Measurements from ENCODE around the gene CMTM5.
"Not testable (repeated sequence)": the region's sequence is repeated elsewhere in the genome, so short reads cannot be mapped to it uniquely, and the experiment has no call there.

The CMTM5 gene

DNA sequence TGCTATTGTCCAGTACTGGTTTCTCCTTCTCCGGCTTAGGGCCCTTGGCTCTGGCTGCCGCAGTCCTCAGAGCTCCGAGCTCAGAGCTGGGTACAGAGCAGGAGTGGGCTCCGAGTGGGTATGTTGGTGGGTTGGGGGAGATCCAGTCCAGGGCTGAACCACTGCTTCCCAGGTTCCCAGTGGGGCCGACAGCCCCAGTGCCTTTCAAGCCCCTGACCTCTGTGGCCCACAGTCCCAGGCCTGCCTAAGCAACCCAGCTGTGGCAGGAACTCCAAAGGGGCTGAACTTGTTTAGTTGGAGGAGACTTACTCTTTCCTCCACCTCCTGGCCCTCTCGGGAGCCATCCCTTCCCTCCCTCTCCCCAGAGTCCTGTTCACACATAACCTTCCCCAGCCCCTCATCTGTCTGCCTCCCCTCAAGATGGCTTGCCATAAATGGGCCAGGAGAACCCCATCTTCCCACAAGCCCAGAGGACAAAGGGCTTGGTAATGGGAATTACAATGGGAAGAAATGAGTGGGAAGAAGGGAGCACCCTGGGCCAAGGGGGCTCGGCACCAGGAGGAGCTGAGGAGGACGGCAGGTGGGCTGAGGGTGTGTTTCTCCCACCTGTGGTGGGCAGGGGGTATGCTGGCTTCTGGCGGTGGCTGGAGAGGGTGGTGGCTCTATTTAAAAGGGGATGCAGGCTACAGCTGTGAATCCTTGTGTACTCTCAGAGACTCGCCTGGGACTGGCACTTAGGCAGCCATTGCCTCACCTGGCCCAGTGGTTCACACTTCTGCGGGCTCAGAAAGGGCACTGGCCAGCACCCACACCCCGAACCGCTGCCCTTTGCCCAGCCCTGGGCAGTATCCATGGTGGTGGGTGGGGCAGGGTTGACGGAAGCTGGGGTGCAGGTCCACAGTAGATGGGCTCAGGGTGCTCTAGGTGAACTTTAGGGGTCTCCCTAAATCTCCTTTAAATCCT is 35.0 kb downstream of the CMTM5 start:
- DNase-seq, result no peak
- Mint-ChIP-seq H3K9me3 (no peaks in the 10 kb centered on the region), H3K27me3 (peaks cover 52 to 66% of the 10 kb centered on the region in 2 donors), H3K4me3 (no peak overlapping the region), H3K4me1 (ENCODE audit: low read depth in 2 of 2) (no peaks in the 10 kb centered on the region), H3K27ac (no peak overlapping the region), H3K36me3 (ENCODE audit: insufficient read depth) (no peaks in the 10 kb centered on the region)
- no peak for ATAC-seq (replicated peaks)

DNA sequence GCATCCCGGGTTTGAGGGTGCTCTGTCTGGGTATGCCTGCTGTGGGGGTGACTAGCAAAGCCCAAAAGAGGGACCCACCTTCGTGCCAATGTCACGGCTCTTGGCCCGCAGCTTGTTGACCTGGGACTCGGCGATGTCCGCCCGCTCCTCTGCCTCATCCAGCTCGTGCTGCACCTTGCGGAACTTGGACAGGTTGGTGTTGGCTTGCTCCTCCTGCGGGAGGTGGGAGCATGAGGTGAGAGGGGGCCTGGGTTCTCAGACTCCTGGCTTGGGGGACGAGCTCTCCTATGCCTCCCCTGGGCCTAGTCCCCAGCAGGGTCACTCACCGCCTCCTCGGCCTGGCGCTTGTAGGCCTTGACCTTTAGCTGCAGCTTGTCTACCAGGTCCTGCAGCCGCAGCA is 36.8 kb downstream of the CMTM5 start:
- Mint-ChIP-seq H3K36me3 (ENCODE audit: insufficient read depth) (no peaks in the 10 kb centered on the region), H3K4me3 (no peak overlapping the region), H3K27ac (no peak overlapping the region), H3K9me3 (no peaks in the 10 kb centered on the region), H3K27me3 (peaks cover 46 to 66% of the 10 kb centered on the region in 2 donors), H3K4me1 (ENCODE audit: low read depth in 2 of 2) (no peaks in the 10 kb centered on the region)
- ATAC-seq (replicated peaks) (no peak), DNase-seq (no peak)

DNA sequence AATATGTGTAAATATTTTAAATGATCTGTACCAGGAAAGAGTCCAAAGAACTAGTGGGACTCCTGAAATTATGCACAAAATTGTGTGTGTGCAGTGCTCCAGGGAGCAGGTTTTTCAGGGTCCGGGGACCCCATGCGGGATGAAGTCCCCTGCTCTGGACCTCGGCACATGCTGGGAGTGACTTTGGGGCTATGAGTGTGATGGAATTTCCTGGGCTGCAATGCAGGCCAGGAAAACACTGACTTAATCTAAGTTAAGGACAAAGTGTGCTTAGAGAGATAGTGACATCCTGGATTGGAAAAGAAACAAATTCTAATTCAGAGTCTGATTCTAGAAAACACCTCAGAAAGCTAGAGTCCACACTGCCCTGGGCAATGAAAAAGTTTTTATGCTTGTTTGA is 37.4 kb downstream of the CMTM5 start:
- DNase-seq (no peak), ATAC-seq (replicated peaks) (no peak)
- peaks cover 45 to 66% of the 10 kb centered on the region in 2 donors for H3K27me3 Mint-ChIP-seq
- no peaks in the 10 kb centered on the region for H3K4me1 Mint-ChIP-seq (ENCODE audit: low read depth in 2 of 2)
- H3K4me3 Mint-ChIP-seq, result no peak overlapping the region
- H3K36me3 Mint-ChIP-seq (ENCODE audit: insufficient read depth), result no peaks in the 10 kb centered on the region
- no peaks in the 10 kb centered on the region for H3K9me3 Mint-ChIP-seq
- no peak overlapping the region for H3K27ac Mint-ChIP-seq

- H3K4me1 Mint-ChIP-seq (ENCODE audit: low read depth in 2 of 2), result no peaks in the 10 kb centered on the region
- DNase-seq (no peak), ATAC-seq (replicated peaks) (no peak)
- H3K27me3 Mint-ChIP-seq, result peaks cover 49 to 70% of the 10 kb centered on the region in 2 donors
- no peak overlapping the region for H3K4me3 Mint-ChIP-seq
- H3K27ac Mint-ChIP-seq, result no peak overlapping the region
- H3K36me3 Mint-ChIP-seq (ENCODE audit: insufficient read depth), result no peaks in the 10 kb centered on the region
- H3K9me3 Mint-ChIP-seq, result no peaks in the 10 kb centered on the region
Measured at GRCh38 chr14:23414906-23415820, 38.3 kb downstream of the CMTM5 start.

- ATAC-seq (replicated peaks), result no peak
- no peak overlapping the region for H3K4me3 Mint-ChIP-seq
- H3K27ac Mint-ChIP-seq, result no peak overlapping the region
- peaks cover 40 to 66% of the 10 kb centered on the region in 2 donors for H3K27me3 Mint-ChIP-seq
- no peaks in the 10 kb centered on the region for H3K4me1 Mint-ChIP-seq (ENCODE audit: low read depth in 2 of 2)
- DNase-seq, result no peak
- H3K9me3 Mint-ChIP-seq, result no peaks in the 10 kb centered on the region
- no peaks in the 10 kb centered on the region for H3K36me3 Mint-ChIP-seq (ENCODE audit: insufficient read depth)
Measured at GRCh38 chr14:23415821-23416778, 39.3 kb downstream of the CMTM5 start.

- Mint-ChIP-seq H3K27ac (no peak overlapping the region), H3K4me3 (no peak overlapping the region), H3K9me3 (no peaks in the 10 kb centered on the region)
Measured at GRCh38 chr14:23416801-23417200, 40.0 kb downstream of the CMTM5 start.

DNA sequence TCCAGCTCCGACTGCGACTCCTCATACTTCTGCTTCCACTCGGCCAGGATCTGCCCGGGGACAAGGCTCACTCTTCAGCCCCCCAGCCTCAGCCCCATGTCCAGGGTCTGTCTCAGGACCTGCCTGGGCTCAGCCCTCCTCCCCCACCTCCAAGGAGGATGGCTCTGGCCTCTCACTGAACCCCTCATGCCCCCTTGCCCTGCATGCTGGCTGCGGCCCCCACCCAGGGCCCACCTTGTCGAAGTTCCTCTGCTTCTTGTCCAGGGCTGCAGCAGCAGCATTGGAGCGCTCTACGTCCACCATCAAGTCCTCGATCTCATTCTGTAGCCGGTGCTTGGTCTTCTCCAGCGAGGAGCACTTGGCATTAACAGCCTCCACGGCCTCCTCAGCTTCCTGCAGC is 40.4 kb downstream of the CMTM5 start:
- H3K9me3 Mint-ChIP-seq, result not testable (repeated sequence)

More at GRCh38 chr14:23416801-23417200, 40.0 kb downstream of the CMTM5 start:
- peaks cover 38 to 59% of the 10 kb centered on the region in 2 donors for H3K27me3 Mint-ChIP-seq
- H3K36me3 Mint-ChIP-seq (ENCODE audit: insufficient read depth), result no peaks in the 10 kb centered on the region
- no peaks in the 10 kb centered on the region for H3K4me1 Mint-ChIP-seq (ENCODE audit: low read depth in 2 of 2)
- DNase-seq, result no peak
- no peak for ATAC-seq (replicated peaks)

DNA sequence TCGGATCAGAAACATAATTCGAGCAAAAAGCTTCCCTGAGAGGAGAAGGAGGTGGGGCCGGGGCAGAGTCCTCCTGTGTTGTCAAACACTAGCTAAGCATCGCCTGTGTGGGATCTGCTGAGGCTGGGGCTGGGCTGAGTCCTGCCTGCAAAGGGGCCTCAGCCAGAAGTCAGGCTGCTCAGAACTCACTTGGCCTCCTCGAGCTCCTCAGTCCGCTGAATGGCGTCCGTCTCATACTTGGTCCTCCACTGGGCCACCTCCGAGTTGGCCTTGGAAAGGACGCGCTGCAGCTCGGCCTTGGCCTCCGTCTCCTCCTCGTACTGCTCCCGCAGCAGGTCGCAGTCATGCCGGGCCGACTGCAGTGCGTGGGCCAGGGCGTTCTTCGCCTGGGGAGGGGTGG is 41.2 kb downstream of the CMTM5 start:
- DNase-seq (no peak), ATAC-seq (replicated peaks) (no peak)
- H3K4me3 Mint-ChIP-seq, result no peak overlapping the region
- no peak overlapping the region for H3K27ac Mint-ChIP-seq
- H3K27me3 Mint-ChIP-seq, result peaks cover 30 to 54% of the 10 kb centered on the region in 2 donors
- H3K36me3 Mint-ChIP-seq (ENCODE audit: insufficient read depth), result no peaks in the 10 kb centered on the region
- H3K9me3 Mint-ChIP-seq, result no peaks in the 10 kb centered on the region
- no peaks in the 10 kb centered on the region for H3K4me1 Mint-ChIP-seq (ENCODE audit: low read depth in 2 of 2)

More for the DNA sequence above, 40.4 kb downstream of the CMTM5 start:
- H3K4me1 Mint-ChIP-seq (ENCODE audit: low read depth in 2 of 2); ATAC-seq (replicated peaks); DNase-seq; H3K36me3 Mint-ChIP-seq (ENCODE audit: insufficient read depth); H3K27ac Mint-ChIP-seq; H3K4me3 Mint-ChIP-seq: not testable (repeated sequence)
- H3K27me3 Mint-ChIP-seq, result peaks cover 35 to 54% of the 10 kb centered on the region in 2 donors

DNA sequence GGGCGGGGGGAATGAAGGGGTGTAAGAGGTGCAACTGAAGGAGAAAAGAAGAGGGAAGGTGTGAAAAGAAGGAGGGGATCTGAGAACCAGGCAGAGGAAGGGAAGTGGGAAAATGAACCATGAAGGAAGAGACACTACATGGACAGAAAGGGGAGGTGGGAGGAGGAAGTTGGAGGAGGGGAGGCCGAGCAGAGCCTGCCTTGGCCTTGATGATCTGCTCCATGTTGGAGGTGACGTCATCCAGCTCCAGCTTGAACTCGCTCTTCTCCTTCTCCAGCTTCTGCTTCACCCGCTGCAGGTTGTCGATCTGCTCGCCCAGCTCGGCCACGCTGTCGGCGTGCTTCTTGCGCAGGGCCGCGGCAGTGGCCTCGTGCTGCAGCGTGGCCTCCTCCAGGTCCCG is 42.8 kb downstream of the CMTM5 start:
- not testable (repeated sequence) for H3K4me1 Mint-ChIP-seq (ENCODE audit: low read depth in 2 of 2); H3K9me3 Mint-ChIP-seq; ATAC-seq (replicated peaks); H3K36me3 Mint-ChIP-seq (ENCODE audit: insufficient read depth); H3K27ac Mint-ChIP-seq; H3K4me3 Mint-ChIP-seq; DNase-seq
- H3K27me3 Mint-ChIP-seq, result peaks cover 33 to 63% of the 10 kb centered on the region in 2 donors

GRCh38 chr14:23421594-23421993 is 44.7 kb downstream of the CMTM5 start:
- H3K36me3 Mint-ChIP-seq (ENCODE audit: insufficient read depth), result no peaks in the 10 kb centered on the region
- ATAC-seq (replicated peaks) (no peak), DNase-seq (no peak)
- no peaks in the 10 kb centered on the region for H3K9me3 Mint-ChIP-seq
- H3K27ac Mint-ChIP-seq, result no peak overlapping the region
- H3K4me3 Mint-ChIP-seq, result no peak overlapping the region
- H3K27me3 Mint-ChIP-seq, result peaks cover 25 to 53% of the 10 kb centered on the region in 2 donors
- H3K4me1 Mint-ChIP-seq (ENCODE audit: low read depth in 2 of 2), result no peaks in the 10 kb centered on the region

DNA sequence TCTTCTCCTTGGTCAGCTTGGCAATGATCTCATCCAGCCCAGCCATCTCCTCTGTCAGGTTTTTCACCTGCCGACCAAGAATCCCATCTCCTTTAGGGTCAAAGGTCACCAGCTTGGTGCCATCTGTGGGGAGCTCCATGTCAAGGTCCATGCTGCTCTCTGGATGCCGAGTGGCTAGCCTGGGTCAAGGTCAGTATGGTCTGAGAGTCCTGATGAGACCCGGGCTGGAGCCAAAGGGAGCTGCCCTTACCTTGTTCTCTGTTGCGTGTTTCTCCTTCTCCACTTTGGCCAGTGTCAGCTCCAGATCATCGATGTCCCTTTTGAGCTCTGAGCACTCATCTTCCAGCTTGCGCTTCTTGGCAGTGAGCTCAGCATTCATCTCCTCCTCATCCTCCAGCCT is 46.8 kb downstream of the CMTM5 start:
- Mint-ChIP-seq H3K4me3 (no peak overlapping the region), H3K27me3 (peaks cover 17 to 32% of the 10 kb centered on the region in 2 donors), H3K9me3 (no peaks in the 10 kb centered on the region), H3K4me1 (ENCODE audit: low read depth in 2 of 2) (no peaks in the 10 kb centered on the region), H3K27ac (no peak overlapping the region), H3K36me3 (ENCODE audit: insufficient read depth) (no peaks in the 10 kb centered on the region)
- no peak for DNase-seq
- ATAC-seq (replicated peaks), result no peak

DNA sequence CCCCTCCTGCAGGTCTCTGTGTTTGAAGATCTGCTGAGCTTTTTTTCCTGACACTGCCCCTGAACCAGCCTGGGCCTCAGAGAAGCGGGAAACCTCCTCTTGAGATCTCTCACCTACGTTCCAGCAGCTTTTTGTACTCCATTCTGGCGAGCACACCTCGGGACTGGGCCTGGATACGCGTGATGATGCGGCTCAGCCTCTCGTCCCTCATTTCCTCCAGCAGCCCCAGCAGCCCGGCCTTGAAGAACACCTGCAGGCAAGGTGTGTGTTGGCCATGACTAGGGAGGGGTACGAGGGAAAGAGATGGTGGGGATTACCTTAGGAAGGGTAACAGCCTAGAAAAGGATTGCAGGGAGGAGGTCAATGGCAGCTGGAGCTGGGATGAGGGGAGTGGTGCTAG is 48.3 kb downstream of the CMTM5 start:
- Mint-ChIP-seq H3K9me3 (no peaks in the 10 kb centered on the region), H3K27ac (no peak overlapping the region), H3K4me1 (ENCODE audit: low read depth in 2 of 2) (no peaks in the 10 kb centered on the region), H3K27me3 (peaks cover 9 to 22% of the 10 kb centered on the region in 2 donors), H3K36me3 (ENCODE audit: insufficient read depth) (no peaks in the 10 kb centered on the region), H3K4me3 (no peak overlapping the region)
- no peak for DNase-seq
- ATAC-seq (replicated peaks), result no peak

- H3K27ac Mint-ChIP-seq; H3K4me1 Mint-ChIP-seq (ENCODE audit: low read depth in 2 of 2); H3K36me3 Mint-ChIP-seq (ENCODE audit: insufficient read depth); DNase-seq; H3K9me3 Mint-ChIP-seq; ATAC-seq (replicated peaks); H3K4me3 Mint-ChIP-seq: not testable (repeated sequence)
- H3K27me3 Mint-ChIP-seq, result peaks cover 9 to 24% of the 10 kb centered on the region in 2 donors
Measured at GRCh38 chr14:23425798-23426197, 49.0 kb downstream of the CMTM5 start.
